NCI-H2081 treated with DMSO at 0.1 percent for 48 hours (cell line): ENCODE results near the gene CUL4A.

Experiments used
- DNase-seq: peaks from one replicate; lab custom pipeline; 2025; lab: John Stamatoyannopoulos, UW

CUL4A gene

DNA sequence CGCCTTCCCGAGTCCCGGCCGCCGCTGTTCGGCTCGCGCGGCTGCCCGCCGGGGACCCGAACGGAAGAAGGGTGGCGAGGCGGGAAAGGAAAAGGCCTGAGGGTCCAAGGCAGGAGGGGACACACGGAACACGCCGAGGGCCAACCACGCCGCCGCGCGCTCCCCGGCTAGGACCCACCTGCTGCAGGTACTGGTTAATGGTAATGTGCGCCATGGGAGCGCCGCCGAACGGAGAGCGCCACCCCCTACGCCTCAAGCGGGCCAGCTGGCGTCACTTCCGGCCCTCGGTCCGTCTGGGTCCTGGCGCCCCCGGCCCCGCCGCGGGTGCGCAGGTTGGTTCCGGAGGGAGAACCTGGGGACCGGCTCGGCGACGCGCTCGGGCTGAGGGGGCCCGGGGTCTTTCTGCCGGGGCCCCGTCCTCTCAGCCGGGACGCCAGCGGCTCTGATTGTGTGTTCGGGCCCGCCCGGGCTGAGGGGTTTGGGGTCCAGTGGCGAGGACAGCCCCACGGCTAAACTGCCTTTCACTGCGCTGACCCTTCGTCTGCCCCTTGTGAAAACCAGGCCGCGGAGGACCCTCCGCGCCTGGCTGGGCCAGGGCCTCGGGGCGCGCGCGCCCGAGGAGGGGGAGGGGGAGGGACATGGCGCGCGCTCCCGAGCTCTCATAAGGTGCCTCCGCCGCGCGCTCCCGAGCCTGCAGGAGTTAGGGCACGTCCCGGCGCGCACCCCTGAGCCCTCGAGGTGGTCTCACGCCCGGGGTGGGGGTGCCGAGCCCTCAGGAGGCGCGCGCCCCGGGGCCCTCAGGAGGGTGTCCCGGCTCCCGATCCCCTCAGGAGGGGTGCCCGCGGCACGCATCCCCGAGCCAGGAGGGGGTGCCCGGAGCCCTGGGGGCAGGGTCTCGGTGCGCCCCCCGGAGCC, 735 bp upstream of the CUL4A start, which contains the start of gene PCID2:
Gene PCID2 (minus strand): TSS at position 249 of the 915 bp plus-strand sequence. CDS start 35 bp downstream, at position 214.
- peak; percentile 19 for DNase-seq

DNA sequence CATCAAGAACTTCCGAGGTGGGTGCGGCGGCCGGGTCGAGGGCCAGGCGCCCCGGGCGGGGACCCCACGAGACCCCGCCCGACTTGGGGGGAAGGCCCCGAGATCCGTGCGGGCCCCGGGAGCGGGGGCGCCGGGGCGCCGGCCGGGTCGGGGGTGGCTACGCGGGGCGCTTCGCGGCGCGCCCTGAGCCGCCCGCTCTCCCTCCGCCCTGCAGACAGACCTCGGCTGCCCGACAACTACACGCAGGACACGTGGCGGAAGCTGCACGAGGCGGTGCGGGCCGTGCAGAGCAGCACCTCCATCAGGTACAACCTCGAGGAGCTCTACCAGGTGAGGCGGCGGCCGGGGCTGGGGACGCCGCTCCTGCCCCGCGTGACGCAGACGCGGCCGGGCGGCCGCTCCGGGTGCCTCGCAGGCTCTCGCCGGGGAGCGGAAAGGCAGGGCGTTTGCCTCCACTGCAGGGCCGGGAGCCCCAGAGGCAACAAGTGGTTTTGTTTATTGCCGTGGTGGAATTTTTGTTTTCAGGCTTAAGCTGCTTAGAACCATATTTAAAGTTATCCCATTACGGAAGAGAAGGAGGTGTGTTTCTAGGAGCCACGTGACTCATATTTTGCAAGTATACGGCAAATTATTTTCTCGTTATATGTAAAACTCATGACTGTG, 477 bp downstream of the CUL4A start:
- DNase-seq = no peak

DNA sequence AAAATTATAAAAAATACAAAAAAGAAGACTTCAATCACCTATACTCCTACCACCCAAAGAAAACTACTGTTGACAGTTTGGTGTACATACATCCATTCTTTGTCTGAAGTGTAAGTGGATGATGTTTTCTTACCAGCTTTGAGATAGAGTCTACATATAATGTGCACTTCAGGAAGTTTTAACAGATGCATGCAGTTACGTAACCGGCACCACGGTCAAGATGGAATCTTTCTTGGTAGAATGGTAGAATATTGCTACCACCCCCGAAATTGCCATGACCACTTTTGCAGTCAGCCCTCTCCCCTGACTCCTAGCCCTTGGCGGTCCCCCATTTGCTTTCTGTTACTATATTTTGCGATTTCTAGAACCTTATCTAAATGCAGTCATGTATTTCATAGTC, 1.4 kb downstream of the CUL4A start:
- DNase-seq = no peak

DNA sequence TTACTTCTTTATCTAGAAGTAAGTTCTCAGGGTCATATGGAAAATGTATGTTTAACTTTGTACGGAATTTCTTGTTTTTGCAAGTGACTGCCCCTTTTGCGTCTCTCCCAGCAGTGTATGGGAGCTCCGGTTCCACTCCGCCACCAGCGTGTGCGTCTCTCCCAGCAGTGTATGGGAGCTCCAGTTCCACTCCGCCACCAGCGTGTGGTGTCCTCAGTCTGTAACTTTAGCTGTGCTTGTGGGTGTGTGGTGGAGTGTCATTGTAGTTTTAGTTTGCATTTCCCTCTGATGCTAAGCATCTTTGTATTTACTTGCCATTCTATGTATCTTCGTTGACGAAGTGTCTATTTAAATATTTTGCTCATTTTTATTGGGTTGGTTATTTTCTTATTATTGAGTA, 2.4 kb downstream of the CUL4A start:
- no peak for DNase-seq

DNA sequence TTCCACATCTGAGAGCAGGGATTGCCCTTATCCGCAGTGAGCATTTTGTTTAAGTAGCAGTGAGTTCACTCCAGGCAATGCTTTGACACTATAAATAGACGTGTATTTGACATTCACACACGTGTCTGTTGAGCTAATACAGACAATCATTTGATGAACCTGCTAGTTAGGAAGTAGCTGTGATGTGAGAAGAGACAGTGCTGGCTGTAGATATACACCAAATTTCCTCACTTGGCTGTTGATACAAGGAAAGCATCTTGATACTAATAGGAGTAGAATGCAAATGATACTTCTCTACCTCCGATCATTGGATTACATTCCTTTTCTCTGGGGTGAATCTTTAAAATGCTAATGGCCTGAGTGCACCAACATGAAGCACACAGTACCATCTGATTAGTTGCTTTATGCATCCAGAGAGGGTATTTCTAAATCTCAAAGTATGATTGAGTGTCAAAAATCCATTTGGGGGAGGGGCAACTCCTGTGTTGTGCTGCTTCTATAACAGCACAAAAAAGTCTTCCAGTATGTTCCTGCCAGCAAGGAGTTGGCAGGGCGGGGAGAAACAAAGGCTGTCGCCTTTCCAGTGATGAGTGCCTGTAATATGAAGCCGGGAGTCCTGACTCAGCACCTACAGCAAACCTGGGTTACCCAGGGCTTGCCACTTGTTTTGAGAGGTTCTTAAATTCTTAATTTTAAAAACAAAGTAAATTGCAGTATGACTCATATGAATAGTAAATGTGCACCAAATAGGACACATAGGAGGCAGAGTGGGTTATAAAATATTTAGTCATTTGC, 7.0 kb downstream of the CUL4A start:
- no peak for DNase-seq

DNA sequence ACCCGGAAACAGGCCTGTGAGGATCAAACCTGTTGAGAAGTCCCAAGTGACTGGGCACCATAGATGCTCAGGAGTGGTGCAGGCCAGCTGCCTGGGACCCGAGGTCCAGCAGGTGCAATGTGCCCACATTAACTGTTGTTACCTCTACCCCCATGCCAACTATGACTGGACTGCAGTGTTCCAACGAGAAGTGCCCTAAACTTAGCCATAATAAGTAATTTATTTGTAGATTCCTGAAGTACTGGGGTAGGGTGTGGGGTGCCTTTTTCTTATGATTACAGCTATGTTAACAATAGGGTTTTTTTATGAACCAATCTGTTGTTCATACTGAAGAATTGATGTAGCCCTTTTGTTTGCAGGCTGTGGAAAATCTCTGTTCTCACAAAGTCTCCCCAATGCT, 9.2 kb downstream of the CUL4A start:
- no peak for DNase-seq

DNA sequence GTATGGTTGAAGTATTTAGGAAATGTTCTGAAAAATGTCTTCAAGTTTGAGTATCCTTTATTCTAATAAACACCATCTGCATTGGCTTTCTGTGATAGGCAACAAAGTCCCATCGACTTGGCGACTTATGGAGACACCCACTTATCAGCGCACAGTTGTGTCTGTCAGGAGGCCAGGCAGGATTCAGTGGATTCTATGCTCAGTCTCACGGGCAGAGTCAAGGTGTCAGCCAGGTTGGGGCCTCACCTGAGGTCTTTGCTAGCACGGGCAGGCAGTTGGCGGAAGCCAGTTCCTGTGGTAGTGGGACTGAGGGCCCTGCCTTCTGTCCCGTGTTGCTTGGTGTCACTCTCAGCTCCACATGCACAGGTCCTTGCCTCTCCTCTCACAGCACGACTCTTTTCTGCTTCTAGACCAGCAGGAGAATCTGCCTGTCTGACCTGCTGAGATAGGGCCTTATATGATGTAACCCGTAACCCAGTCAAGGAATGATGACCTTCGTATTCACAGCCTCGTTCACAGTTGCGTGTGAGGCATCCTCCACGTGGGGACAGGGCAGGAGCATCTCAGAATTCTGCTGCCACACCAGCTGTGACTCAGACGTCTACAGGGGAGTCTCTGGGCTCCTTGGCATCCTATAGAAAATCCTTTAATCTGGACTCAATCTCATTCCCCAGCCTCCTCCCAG, 10.0 kb downstream of the CUL4A start:
- no peak for DNase-seq

DNA sequence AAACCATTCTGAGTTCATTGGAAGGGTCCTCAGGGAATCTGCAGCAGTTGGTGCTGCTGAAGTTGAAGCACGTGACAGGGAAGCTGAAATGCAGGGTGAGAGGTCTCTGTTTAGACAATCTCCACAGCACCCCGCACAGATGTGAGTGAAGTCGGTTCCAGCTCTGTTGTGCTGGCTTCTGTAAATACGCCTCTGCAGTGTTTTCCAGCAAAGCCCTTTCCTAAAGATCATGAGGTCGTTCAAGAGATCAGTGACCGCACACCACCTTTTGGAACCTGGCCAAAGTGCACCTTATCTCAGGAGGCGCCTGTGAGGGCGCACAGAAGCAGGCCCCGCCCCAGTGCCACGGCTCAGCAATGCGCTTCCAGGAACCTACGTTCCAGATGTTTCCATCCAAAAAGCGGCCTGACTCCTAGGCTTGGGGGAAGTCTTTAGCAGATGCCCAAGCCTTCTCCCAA, 10.8 kb downstream of the CUL4A start:
- no peak for DNase-seq

DNA sequence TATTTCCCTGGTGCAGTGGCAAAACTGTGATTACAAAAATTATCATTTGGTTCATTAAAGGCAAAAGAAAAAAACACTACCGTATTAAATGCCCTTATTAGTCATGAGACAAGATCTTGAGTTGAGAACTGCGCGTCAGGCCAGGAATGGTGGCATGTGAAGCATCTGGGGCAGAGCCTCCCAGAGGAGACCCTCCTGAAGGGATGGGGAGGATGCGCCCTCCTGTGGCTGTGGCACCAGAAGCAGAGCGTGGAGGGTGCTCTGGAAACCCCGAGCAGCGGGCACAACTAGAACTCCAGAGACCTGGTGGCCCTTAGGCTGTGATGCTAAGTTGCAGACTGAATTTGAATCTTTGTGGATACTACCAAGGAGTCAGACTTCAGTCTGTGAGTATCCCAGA, 11.5 kb downstream of the CUL4A start:
- DNase-seq = no peak

DNA sequence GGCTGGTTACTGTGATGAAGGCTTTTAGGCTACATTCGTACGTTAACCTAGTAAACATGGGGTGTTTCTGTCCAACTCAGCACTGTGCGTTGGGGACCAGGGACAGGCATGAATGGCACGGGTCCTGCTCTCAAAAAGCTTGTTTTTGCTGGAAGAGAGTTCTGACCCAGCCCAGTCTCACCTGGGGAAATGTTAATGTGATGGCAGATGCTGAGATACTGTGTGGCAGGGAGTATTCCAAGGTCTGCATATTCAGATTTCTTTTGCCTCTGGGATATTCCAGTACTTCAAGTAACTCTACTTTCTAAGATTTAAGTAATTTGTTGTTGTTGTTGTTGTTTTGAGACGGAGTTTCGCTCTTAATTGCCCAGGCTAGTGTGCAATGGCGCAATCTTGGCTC, 13.7 kb downstream of the CUL4A start:
- no peak for DNase-seq

DNA sequence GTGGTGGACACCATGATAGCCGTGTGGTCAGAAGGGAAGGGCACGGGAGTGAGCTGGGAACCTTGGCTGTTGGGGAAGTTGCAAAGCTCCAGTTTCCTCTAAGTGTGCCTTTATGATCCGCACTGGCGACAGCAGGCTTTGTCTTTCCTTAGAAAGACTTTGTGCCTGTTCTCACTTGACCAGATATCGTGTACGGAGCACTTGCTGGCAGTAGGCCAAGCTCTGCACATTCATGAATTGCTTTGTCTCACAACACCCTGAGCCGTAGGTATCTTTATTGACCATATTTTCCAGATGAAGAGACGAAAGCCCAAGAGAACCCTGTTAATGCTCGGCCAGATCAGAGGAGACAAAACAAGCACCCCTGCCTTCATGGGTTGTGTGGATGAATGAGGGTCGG, 15.1 kb downstream of the CUL4A start:
- DNase-seq = no peak

DNA sequence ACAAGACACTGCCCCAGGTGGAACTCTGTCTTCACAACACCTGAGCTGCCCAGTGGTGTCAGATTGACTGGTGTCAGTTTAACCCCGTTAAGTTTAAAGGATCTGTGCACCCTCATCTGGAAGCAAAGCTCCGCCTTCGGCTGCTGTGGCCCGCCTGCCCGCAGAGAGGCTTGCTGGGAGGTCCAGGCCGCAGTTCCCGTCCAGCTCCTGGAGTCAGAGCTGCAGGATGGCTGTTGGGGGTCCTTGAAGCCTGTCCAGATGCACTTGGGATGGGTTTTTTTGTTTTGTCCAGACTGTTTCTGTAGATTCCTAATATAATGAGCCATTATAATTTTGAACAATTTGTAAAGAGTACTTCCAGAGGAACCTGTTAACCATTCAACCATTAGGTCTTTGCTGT, 16.1 kb downstream of the CUL4A start:
- no peak for DNase-seq

DNA sequence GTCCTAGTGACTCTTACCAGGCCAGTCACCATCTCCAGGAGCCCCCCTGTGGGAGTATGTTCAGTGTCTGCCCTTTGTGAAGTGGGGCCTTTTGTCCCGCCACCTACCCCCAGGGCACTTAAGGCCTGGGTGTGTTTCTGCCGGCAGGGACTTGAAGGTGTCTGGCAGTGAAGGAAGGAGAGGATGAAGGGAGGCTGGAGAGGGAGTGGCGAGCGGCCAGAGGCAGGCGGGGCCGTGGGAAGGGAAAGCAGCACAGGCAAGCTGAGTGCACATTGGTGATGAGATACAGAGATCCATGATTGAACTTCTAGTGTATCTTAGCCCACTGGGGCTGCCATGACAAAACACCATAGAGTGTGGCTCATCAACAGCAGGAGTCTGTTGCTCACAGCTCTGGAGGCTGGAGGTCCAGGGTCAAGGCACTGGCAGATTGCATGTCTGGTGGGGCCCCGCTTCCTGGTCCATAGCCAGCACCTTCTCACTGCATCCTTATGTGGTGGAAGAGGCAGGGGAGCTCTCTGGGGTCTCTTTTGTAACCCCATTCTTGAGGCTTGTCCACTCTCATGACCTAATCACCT, 17.5 kb downstream of the CUL4A start:
- DNase-seq = no peak

DNA sequence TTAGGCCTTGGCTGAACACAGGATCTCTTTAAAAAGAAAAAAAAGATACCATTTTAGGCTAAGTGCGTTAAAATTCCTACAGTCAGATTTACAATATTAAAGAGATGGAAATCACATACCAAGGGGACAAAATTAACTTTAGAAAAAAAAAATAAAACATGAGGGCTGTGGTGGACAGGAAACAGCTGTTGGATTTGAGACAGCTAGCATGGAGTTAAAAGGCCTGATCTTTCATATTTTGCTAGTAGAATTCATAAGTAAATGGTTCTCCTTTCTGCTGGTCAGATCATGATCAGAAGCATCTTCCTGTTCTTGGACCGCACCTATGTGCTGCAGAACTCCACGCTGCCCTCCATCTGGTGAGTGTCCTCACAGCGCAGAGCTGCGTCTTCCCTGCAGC, 19.7 kb downstream of the CUL4A start:
- DNase-seq = no peak

DNA sequence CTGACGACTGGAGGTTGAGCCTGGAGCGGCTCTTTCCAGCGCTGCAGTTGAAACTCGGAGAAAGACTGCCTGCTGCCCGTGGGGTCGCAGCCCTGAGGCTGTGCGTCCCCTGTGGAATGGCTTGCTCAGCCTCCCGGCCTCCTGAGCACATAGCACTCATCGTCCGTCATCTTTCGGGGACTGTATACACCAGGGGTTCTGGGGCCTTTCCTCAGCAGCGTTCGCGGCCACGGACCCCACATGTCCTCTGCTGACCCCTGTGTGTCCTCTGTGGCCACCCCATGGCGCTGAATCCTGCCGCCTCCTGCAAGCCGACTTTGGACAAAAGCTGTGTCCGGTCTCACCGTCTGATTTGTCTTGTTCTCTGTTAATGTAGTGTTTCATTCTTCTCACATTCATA, 20.4 kb downstream of the CUL4A start:
- DNase-seq = no peak

DNA sequence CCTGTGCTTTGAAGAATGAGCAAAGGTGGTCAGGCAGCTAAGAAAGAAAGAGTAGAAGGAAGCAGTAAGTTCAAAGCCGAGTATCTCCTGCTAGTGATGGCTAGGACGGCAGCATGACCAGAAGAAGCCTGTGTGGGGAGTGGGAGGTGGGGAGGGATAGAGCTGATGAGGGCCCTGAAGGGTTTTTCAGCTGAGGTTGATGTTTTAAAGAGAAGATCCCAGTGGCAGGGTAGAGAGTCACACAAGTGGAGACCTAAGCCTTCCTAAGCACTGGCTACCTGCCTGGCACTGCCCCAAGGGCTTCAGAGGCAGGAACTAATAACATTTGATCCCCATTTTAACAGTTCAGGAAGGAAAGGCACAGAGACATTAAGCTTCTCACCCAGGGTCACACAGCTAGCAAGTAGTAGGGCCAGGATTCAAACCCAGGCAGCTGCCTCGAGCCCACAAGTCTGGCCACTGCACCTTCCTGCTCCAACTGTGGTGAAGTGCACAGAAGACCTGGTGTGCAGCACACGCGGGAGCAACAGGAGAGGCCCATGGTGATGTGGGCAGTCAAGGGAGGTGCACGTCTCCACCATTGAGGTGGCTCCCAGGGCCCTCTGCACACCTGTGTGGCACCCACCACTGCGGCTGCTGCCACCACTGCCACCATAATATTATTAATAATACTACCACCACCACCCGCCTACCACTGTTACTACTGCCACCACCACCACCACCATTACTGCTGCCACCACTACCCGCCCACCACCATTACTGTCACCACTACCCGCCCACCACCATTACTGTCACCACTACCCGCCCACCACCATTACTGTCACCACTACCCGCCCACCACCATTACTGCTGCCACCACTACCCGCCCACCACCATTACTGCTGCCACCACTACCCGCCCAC, 22.1 kb downstream of the CUL4A start:
- DNase-seq = no peak

DNA sequence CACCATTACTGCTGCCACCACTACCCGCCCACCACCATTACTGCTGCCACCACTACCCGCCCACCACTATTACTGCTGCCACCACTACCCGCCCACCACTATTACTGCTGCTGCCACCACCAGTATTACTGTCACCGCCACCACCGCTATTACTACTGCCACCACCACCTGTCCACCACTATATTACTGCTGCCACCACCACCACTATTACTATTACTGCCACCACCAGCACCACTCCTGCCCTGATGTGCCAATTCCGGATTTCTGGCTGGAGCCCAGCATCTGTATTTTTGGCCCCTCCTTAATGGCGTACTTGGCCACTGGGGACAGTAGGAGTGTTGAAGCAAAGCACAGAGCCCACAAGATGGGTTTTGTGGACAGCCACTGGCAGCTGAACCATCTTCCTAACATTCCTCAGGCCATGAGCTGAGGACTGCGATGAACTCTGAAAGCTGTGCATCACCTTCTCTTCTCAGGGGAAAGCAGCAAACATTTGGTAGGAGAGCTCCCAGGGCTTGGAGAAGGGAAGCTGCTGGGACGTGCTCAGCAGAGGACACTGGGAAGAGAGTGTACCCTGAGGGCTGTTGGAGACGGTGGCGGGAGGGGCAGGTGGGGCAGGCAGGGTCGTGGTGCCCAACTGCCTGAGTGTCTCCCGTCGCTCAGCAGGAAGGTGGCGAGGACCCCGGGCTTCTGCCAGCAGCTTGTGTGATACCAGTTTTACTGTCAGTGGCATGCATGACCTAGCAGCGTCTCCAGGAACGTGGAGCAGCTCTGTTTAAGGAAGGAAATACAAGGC, 23.0 kb downstream of the CUL4A start:
- no peak for DNase-seq

DNA sequence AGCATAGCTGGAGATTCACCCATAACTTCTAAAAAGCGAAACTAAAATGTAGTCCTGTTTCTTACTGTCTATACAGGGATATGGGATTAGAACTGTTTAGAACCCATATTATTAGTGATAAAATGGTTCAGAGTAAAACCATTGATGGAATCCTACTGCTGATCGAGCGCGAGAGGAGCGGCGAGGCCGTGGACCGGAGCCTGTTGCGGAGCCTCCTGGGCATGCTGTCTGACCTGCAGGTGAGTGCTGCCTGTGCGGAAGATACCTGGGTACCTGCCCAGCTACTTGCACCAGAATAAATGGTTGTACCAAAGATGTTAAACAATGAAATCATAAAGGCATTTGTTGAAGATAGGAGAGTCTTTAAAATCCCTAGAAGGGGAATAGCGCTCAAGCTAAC, 23.7 kb downstream of the CUL4A start:
- DNase-seq = no peak

DNA sequence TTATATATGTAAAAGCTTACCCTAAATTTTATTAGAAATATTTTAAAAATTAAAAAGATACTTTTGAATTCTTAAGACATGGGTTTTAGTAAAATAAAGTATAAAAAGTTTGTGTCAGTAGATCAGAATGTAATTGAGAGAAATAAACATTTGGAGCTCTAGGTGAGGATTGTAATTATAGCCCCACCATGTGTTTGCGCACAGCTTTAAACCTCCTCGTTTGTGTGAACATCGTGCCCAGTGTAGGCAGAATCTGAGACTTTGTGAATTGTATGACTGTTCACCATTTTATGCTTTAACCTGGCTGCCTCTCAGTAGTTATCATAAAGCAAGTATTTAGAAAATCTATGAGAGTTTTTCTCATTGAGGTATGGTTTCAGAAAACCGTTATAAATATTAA, 29.1 kb downstream of the CUL4A start:
- no peak for DNase-seq

DNA sequence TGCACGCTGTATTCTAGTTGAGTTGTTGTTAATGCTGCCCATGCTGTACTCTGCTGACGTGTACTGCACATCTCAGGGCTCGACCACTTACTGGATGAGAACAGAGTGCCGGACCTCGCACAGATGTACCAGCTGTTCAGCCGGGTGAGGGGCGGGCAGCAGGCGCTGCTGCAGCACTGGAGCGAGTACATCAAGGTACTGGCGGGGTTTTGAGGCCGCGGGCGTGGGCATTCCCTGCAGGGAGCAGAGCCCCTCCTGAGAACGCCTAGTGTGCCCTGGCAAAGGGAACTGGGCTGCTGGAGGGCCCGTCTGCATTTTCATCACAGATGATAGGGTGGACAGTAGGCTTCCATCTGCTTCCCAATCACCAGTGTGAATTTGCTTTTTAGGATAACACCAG, 29.9 kb downstream of the CUL4A start:
- DNase-seq = no peak
